GM23248 (cell line): Measurements from ENCODE around the gene CFAP119.

Experiments
- EZH2 ChIP-seq: fragments of 200-600 bp; sonication (generic); IDR thresholded peaks from 2 replicates; pipeline ENCODE4 v1.6.1; 2018; ENCODE audit warnings: antibody characterized with exemption, mild to moderate bottlenecking; ENCODE audit not compliant: insufficient read depth, poor library complexity, severe bottlenecking
- EZH2phosphoT487 ChIP-seq: fragments of 200-600 bp; sonication (generic); IDR thresholded peaks from 2 replicates; pipeline ENCODE4 v1.6.1; 2018; ENCODE audit warnings: antibody characterized with exemption, moderate library complexity, mild to moderate bottlenecking, low read depth; ENCODE audit not compliant: insufficient read depth

DNA sequence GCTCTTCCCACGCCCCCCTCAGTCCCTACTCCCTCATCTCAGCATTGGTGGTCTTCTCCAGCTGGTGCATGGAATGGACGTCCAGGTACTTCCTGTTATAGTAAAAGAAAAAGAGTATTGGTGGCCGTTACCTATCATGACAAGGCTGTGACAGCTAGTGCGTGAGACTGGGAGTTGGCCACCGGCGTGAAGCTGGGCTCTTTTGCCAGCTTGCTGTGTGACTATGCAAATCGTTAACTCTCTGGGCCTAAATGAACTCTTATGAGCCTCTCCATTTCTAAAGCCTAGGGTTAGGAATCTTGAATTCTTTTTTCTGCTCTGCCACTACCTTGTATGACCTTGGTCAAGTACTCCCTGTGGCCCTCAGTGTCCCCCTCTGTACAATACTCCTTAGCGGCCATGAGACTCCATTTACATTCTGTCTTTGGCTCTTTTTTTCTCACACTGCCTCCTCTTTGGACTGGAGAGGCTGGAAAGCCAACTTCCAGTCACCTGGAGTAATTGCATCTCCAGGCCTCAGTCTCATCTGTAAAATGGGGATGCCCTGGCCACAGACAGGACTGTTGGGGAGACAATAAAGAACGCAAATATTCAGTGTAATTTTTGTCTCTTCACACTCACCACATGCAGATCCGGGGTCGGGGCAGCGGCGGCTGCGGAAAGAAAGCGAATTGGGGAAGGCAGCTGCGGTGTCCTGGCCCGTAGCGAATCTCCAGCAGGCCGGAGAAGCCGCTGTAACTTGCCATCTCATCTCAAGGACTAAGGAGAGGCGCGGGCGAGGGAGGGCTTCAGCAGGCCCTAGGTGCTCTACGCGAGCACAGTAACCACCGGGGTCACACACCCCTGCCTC, 1.1 kb downstream of the CFAP119 start:
- TF ChIP-seq EZH2 (no peak), EZH2phosphoT487 (no peak)
